Thyroid gland (tissue), 4 donors: ENCODE data around the gene DHRS4.
"Not testable (repeated sequence)": the region's sequence is repeated elsewhere in the genome, so short reads cannot be mapped to it uniquely, and the experiment has no call there.

ENCODE experiments used
- POLR2A ChIP-seq, 2 donors: fragments of 450-650 bp; IDR thresholded peaks; one replicate each; pipeline ENCODE4 v1.6.1; 2017; ENCODE audit warnings: antibody characterized with exemption in 2 of 2, mild to moderate bottlenecking in 2 of 2, moderate library complexity in 1 of 2
- TF ChIP-seq, protein P1 (sequence below), 6 experiments: fragments of 200-600 bp in 3 of 6; fragments of 450-650 bp in 3 of 6; sonication (generic) in 3 of 6; IDR thresholded peaks; one replicate each; pipeline ENCODE4 v1.5.1; 2016 to 2019; ENCODE audit warnings: antibody characterized with exemption in 6 of 6, mild to moderate bottlenecking in 2 of 6, inconsistent platforms in 1 of 6, moderate library complexity in 1 of 6

DNA sequence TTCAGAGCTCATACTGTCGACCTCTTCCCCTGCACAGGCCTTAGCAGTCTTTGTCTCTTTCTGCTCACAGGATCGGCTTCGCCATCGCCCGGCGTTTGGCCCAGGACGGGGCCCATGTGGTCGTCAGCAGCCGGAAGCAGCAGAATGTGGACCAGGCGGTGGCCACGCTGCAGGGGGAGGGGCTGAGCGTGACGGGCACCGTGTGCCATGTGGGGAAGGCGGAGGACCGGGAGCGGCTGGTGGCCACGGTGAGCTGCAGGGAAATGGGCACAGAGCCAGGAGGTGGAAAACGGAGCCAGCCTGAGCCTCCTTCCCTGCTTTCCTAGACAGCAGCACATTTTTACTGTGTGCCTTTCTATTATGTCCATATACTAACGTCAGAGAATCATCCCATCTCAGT, 1.4 kb downstream of the DHRS4 start:
- TF ChIP-seq, protein P1, sequence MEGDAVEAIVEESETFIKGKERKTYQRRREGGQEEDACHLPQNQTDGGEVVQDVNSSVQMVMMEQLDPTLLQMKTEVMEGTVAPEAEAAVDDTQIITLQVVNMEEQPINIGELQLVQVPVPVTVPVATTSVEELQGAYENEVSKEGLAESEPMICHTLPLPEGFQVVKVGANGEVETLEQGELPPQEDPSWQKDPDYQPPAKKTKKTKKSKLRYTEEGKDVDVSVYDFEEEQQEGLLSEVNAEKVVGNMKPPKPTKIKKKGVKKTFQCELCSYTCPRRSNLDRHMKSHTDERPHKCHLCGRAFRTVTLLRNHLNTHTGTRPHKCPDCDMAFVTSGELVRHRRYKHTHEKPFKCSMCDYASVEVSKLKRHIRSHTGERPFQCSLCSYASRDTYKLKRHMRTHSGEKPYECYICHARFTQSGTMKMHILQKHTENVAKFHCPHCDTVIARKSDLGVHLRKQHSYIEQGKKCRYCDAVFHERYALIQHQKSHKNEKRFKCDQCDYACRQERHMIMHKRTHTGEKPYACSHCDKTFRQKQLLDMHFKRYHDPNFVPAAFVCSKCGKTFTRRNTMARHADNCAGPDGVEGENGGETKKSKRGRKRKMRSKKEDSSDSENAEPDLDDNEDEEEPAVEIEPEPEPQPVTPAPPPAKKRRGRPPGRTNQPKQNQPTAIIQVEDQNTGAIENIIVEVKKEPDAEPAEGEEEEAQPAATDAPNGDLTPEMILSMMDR (IDR thresholded peaks at IDR 0.05), result not testable (repeated sequence)
- TF ChIP-seq POLR2A (IDR thresholded peaks at IDR 0.05), result not testable (repeated sequence)
